GM11168 (cell line): ENCODE results near the gene IAH1.
"Not testable (repeated sequence)": the region's sequence is repeated elsewhere in the genome, so short reads cannot be mapped to it uniquely, and the experiment has no call there.

Experiments
- in situ Hi-C: fragments of 300-500 bp; cut with MboI; formaldehyde crosslinking; loops from one replicate; pipeline ENCODE4 v1.12.0; 2022; ENCODE audit warnings: low sequenced_read_pairs; ENCODE audit not compliant: unreplicated experiment

The IAH1 gene

DNA sequence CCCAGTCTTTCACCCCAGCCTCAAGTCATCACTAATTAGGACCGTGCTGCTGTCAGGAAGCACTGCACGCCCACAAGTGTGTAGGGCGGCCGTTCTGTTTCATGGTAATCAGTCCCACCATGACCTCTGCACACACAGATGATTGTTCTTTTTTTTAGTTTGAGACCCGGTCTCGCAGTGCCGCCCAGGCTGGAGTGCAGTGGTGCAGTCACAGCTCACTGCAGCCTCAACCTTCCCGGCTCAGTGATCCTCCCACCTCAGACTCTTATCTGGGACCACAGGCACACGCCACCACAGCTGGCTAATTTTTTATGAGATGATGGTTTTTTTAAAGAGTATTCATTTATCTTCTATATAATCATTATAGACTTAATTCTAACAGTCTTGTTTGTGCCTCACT lies 1.8 kb upstream of the IAH1 start:
- in situ Hi-C loops = no loop called here

- in situ Hi-C loops = no loop called here
Observed at GRCh38 chr2:9473308-9473984, 905 bp upstream of the IAH1 start.

- in situ Hi-C loops = no loop called here
Observed at GRCh38 chr2:9473985-9474360, 378 bp upstream of the IAH1 start.

DNA sequence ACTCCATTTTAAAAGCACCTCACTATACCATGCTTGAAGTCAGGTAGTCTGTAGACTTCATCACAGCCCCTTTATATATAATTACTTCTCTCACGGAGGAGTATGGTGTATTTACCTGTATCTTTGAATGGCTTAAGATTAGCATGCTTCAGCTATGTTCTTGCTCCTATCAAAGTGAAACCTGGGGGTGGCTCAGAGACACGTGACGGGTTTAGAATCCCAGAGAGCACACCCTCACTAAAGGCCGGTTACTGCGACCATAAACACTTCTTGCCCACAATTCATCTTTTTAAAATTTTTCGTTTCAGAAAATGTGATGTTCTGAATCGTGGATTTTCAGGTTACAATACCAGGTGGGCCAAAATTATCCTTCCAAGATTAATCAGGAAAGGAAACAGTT lies 3.6 kb downstream of the IAH1 start:
- in situ Hi-C loops = no loop called here

- in situ Hi-C loops = no loop called here
Observed at GRCh38 chr2:9478526-9478925, 4.2 kb downstream of the IAH1 start.

- in situ Hi-C loops = no loop called here
Observed at GRCh38 chr2:9480157-9480556, 5.8 kb downstream of the IAH1 start.

DNA sequence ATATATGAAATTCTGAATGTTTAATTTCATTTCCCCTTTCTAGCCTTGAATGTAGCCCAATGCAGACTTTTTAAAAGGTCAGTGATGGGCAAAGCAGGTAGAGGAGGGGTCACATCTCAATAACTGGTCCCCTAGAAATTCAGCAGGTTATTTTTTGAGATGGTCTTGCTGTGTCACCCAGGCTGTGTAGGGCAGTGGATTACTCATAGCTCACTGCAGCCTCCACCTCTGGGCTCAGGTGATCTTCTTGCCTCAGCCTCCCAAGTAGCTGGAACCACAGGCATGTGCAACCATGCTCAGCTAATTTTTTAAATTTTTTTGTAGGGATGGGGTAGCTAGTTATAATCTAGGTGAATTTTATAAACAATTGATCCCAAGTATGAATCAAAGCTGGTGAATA lies 8.8 kb downstream of the IAH1 start:
- in situ Hi-C loops = no loop called here

DNA sequence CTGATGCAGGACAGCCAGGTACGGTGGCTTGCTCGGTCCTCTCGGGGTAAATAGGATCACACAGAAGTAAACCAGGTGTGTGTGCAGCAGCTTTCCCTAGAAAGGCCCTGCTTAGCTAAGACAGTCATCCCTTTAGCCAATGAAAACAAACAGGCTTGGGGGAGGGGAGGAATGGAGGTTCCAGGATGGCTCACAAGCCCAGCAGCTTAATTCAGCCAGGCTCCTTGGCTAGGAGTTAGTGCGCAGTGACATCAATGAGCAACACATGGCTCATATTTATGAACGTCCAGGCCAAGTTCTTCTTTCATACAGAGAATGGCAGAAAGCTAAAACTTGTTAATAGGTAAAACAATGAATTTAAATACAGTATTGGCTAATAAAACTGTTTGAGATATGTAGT lies 10.2 kb downstream of the IAH1 start:
- in situ Hi-C loops = no loop called here

DNA sequence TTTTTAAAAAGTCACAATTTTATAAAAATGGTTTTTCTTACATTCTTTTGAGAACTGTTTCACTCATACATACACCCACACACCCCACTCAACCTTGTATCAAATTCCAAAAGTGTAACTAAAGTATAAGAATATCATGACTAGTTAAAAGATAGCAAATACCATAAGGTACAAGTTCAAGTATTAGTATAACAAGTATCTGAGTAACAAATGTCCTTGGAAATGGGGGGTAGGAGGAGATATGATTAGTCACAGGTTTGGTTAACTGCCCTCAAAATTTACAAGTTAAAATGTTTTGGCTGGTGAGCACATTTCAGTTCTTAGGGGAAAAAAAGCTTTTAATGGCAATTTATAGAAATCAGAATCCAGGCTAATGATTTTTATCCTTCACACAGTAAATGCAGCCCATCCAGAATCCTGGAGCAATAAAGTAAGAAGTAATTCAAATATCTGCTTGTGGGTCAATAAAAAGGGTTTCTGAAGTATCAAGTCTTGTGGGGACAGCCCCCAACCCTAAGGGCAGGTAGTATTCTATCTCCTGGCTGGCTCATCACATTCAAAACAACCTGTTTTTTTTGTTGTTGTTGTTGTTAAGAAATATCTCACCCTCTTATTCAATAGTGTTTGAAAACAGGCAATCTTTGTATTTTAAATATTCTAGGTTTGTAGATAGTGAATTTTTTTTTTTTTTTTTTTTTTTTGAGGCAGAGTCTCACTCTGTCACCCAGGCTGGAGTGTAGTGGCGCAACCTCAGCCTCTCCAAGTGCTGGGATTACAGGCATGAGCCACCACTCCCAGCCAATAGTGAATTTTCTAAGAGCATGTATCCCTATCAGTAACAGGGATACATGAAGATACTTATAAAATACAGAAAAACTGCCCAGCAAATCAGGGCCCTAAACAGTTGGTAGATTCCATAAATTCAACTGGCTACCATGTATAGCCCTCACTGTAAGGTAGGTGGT lies 14.5 kb downstream of the IAH1 start:
- in situ Hi-C loops = no loop called here

GRCh38 chr2:9490789-9491188 lies 16.4 kb downstream of the IAH1 start:
- in situ Hi-C loops = no loop called here

- in situ Hi-C loops = no loop called here
Observed at GRCh38 chr2:9492927-9493326, 18.6 kb downstream of the IAH1 start.

DNA sequence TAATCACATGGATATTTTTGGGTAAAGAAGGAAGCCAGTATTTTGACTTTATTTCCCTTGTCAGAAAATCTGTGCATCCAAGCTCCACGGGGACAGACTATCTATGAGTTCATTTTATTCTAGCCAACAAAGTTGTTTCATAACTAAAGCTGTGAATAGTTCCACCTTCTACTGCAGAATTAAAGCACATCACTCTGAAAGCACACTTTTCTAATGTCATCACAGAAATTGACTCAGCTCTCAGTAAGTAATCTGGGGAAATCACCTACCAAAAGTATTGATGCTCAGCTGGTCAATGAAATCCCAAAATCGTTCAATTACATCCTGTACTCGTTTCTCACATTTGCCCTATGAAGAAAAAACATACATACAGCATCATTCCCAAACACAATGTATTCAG lies 19.1 kb downstream of the IAH1 start:
- in situ Hi-C loops = no loop called here

GRCh38 chr2:9494081-9494480 lies 19.7 kb downstream of the IAH1 start:
- in situ Hi-C loops = no loop called here

DNA sequence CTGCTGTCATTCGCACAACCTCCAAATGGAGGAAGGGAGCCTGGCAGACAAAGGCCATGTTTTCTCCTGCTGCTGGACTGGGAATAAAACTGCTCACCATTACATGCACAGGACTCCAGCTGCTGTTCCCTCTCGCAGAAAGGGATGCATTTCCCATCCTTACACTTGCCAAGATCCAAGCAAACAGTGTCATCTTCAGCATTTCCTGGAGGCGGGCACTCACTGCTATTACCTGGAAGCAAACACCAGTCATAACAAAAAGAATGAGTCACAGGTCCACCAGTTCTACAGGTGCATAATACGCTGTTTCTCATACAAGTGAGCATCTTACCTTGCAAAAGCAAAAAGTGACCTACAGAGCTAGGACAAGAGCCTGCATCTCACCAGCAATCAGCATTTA lies 22.7 kb downstream of the IAH1 start:
- in situ Hi-C loops = no loop called here

DNA sequence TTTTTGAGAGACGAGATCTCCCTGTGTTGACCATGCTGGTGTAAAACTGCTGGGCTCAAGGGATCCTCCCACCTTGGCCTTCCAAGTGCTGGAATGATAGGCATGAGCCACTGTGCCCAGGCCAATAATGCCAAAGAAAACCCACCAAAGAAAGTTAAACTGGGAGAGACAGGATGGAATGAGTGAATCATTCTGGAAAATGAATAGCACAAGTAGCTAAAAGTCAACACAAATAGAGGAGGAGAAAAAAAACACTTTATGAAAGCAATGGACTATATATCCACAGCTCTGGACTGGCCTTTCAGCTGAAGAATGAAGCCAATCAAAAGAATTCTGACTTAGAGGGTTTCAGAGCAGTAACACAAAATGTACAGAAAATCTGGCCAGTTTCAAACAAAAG lies 23.9 kb downstream of the IAH1 start:
- in situ Hi-C loops = no loop called here

DNA sequence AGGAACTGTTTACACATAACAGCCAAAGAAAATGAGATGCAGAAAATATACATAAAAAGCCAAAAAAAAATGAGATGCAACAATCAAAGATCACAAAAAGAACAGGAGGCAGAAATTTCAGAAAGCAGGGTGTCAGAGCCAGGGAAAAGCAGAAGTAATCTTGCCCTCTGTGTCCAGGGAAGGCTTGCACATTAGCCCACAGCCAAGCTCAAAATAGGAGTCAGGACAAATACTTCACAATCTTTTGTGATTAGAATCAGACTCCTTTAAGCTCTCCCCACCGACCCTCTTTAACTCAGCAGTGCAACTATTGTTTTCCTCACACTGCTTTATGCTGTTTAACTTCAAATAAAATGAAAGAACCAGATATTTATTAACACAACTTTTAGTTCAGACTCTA lies 34.6 kb downstream of the IAH1 start:
- in situ Hi-C loops = no loop called here

DNA sequence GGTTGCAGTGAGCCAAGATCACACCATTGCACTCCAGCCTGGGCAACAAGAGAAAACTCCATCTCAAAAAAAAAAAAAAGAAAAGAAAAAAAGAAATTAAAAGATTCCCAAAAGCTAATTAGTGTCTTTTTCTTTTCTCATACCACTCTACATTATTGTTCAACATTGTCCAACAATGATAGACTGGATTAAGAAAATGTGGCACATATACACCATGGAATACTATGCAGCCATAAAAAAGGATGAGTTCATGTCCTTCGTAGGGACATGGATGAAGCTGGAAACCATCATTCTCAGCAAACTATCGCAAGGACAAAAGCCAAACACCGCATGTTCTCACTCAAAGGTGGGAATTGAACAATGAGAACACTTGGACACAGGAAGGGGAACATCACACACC lies 39.6 kb downstream of the IAH1 start:
- in situ Hi-C loops = not testable (repeated sequence)

DNA sequence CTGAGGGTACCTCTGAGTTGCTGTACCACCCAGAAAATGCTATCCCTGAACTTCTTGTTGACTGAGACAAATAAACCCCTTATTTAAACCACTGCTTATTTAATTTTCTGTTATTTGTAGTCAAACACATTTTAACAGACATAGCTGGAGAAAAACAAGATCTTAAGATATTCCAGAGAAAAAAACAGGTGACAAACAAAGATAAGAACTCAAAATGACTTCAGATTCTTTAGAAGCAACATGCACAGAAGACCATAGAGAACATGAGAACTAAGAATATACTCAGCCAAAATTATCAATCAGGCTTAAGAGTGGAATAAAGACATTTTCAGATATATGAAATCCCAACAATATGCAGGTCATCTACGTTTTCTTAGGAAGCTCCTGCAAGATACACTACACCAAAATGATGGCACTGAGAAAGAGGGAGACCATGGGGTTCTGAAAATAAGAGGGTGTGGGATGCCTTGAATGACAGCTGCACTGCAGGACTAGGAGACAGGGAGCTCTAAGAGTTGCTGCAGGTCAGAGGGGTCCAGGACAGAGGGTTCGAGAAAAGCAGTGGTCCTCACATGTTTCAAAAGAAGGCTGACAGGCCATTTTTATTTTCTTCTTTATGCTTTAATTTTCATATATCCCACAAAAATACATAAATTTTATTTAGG lies 42.9 kb downstream of the IAH1 start:
- in situ Hi-C loops = no loop called here

- in situ Hi-C loops = no loop called here
Observed at GRCh38 chr2:9518163-9518562, 43.8 kb downstream of the IAH1 start.

- in situ Hi-C loops = no loop called here
Observed at GRCh38 chr2:9518780-9519179, 44.4 kb downstream of the IAH1 start.

DNA sequence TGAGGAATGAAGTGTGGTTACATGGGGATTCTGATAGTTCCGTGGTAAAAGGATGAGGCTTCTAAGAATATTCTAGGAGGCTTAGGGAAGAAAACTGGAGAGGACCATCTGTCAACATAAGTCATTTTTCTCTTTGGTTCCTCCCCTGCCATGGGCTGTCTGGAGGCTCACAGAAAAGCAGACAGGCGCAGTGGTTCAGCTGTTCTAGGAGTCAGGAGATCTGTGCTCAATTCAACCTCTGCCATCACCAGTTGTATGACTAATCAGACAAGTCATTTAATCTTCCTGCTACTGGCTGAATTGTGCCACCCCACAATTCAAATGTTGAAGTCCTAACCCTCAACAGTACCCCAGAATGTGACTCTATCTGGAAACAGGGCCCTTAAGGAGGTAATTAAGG lies 44.9 kb downstream of the IAH1 start:
- in situ Hi-C loops = no loop called here
